T-helper 17 cell (primary cell): ENCODE measurements around the gene RNASE11. TPM values are rescaled to one million over a fixed set of nuclear protein-coding genes. Genes with fewer than 3 reads are reported as not detected.
"Not testable (repeated sequence)": the region's sequence is repeated elsewhere in the genome, so short reads cannot be mapped to it uniquely, and the experiment has no call there.

Experiments
- ATAC-seq: fragments of 150-1000 bp; cut with Tn5 transposase; 2 replicates; pipeline ENCODE4 v1.10.0; 2021; ENCODE audit warnings: mild to moderate bottlenecking, moderate library complexity
- DNase-seq, 3 donors: peaks; one replicate each; pipeline versions ENCODE4 v3.0.0 to v3.0.0-alpha.2; 2020 to 2021
- H3K9me3 ChIP-seq: one replicate; pipeline ENCODE4 v1.7.0; 2013; ENCODE audit warnings: low read length, mild to moderate bottlenecking; ENCODE audit not compliant: control insufficient read depth, poor library complexity, severe bottlenecking
- H3K27ac Mint-ChIP-seq: one replicate; pipeline ENCODE4 v1.8.0; 2022; ENCODE audit warnings: mild to moderate bottlenecking, moderate library complexity, mixed read lengths
- H3K27me3 Mint-ChIP-seq: one replicate; pipeline ENCODE4 v1.8.0; 2022; ENCODE audit warnings: mixed read lengths
- H3K36me3 Mint-ChIP-seq: one replicate; pipeline ENCODE4 v1.8.0; 2022; ENCODE audit warnings: low read depth, mixed read lengths
- H3K4me1 Mint-ChIP-seq: one replicate; pipeline ENCODE4 v1.8.0; 2022; ENCODE audit warnings: mild to moderate bottlenecking, mixed read lengths
- H3K4me3 Mint-ChIP-seq: one replicate; pipeline ENCODE4 v1.8.0; 2022; ENCODE audit warnings: mild to moderate bottlenecking, moderate library complexity, mixed read lengths
- total RNA-seq, 4 donors: library from RNA in 2 of 4; stranded (reverse) in 2 of 4; gene quantifications; one replicate each; pipeline ENCODE4 v1.2.3 and lab custom pipeline; 2022 to 2026

RNASE11 gene
- total RNA-seq, 2 donors from 2014 or later, result not detected

DNA sequence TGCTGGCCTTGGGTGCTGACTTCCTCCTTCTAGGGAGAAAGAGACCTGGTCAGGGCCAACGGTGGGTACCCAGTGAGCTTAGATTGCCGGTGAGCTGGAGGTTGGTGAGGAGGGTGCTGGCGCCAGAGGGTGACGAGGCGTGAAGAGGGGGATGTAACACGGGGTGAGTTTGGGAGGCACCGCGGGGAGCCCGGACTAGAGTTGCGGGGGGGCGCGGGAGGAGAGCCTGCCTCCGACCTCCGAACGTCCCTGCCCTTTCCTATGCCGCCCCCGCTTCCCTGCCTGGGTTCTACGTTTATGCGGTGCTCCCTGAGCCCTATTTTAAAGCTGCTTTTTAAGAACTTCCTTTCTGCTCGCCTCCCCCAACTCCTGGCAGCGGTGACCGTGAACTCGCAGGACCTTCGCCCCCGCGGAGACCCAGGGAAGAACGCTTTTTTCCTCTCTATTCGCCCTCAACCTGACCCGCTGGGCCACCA, 35.1 kb upstream of the RNASE11 start:
- H3K4me3 Mint-ChIP-seq, result peak overlapping the region; percentile 34
- peaks cover 51% of the 10 kb centered on the region for H3K27me3 Mint-ChIP-seq
- ATAC-seq (no peak), DNase-seq (no peak)
- H3K4me1 Mint-ChIP-seq, result peaks cover 34% of the 10 kb centered on the region
- no peaks in the 10 kb centered on the region for H3K9me3 ChIP-seq
- H3K27ac Mint-ChIP-seq, result peak overlapping the region; percentile 22
- H3K36me3 Mint-ChIP-seq, result peaks cover 4% of the 10 kb centered on the region

DNA sequence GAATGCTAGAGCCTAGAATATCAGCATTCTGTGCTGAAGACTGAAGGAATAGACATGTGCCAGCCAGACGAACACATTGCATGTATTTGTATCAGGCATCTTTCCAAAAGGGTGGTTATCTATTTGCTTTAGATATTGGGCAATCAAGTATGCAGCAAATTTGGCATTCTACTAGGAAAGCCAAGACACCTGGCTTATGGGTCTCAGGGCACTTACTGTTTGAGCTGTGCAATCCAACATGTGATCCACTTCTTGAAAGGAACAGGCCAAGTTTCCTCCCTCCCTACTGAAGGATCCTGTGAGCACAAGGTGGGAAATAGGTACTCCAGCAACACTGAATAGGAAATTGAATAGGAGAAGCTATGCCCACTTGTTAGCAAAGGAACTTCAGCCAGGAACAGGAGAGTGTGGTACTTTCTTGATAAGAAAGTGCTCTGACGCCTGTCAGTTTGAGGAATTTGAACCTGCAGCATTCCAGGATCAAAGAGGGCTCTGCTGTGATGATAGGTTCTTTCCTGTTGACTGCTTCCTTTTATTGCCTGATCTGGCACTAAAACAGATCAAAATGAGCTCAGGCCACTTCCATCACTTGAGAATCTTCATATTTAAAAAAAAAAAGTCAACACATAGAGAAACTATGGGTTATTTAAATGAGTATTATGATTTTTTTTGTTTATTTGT, 33.1 kb upstream of the RNASE11 start:
- H3K9me3 ChIP-seq, result no peaks in the 10 kb centered on the region
- DNase-seq (no peak), ATAC-seq (no peak)
- Mint-ChIP-seq H3K27ac (no peak overlapping the region), H3K36me3 (peaks cover 4% of the 10 kb centered on the region), H3K4me1 (peaks cover 27% of the 10 kb centered on the region), H3K27me3 (peaks cover 45% of the 10 kb centered on the region), H3K4me3 (no peak overlapping the region)

DNA sequence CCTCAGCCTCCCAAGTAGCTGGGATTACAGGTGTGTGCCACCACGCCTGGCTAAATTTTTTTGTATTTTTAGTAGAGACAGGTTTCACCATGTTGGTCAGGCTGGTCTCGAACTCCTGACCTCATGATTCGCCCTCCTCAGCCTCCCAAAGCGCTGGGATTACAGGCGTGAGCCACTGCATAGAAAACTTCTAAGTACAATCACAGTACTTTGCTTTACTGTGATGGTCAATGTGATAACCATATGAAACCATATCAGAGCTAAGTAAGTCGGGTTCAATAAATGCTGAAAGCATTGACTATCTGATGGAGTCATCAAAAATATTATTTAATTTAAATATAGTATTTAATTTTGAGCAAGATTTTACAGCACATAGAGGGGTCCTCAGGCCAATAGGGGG, 31.9 kb upstream of the RNASE11 start:
- peaks cover 21% of the 10 kb centered on the region for H3K4me1 Mint-ChIP-seq
- peaks cover 35% of the 10 kb centered on the region for H3K27me3 Mint-ChIP-seq
- not testable (repeated sequence) for H3K4me3 Mint-ChIP-seq, H3K27ac Mint-ChIP-seq, H3K9me3 ChIP-seq, ATAC-seq, H3K36me3 Mint-ChIP-seq, DNase-seq

DNA sequence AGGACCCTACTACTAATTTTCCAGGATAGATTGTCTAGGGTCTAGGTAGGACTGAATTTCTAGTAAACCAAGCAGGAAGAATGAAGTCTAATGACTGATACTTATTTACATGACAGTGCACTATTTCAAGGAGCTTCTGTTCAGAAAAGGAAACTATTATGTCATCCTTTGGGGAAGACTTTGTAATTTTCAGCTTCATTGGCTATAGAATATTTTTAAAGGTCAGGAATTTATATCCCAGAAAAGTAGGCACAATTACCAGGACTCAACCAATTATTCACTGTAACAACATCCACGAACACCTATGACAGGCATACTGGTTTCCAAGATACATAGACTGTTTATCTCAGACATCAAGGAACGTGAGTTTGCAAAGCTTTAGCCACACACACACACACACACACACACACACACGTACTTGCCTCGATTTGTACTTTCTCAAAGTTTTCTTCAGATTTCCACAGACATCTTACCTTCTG, 30.5 kb upstream of the RNASE11 start:
- no peak for DNase-seq
- no peak overlapping the region for H3K4me3 Mint-ChIP-seq
- peaks cover 16% of the 10 kb centered on the region for H3K4me1 Mint-ChIP-seq
- no peaks in the 10 kb centered on the region for H3K9me3 ChIP-seq
- H3K27me3 Mint-ChIP-seq, result peaks cover 30% of the 10 kb centered on the region
- H3K36me3 Mint-ChIP-seq, result peaks cover 2% of the 10 kb centered on the region
- no peak overlapping the region for H3K27ac Mint-ChIP-seq
- ATAC-seq, result no peak

DNA sequence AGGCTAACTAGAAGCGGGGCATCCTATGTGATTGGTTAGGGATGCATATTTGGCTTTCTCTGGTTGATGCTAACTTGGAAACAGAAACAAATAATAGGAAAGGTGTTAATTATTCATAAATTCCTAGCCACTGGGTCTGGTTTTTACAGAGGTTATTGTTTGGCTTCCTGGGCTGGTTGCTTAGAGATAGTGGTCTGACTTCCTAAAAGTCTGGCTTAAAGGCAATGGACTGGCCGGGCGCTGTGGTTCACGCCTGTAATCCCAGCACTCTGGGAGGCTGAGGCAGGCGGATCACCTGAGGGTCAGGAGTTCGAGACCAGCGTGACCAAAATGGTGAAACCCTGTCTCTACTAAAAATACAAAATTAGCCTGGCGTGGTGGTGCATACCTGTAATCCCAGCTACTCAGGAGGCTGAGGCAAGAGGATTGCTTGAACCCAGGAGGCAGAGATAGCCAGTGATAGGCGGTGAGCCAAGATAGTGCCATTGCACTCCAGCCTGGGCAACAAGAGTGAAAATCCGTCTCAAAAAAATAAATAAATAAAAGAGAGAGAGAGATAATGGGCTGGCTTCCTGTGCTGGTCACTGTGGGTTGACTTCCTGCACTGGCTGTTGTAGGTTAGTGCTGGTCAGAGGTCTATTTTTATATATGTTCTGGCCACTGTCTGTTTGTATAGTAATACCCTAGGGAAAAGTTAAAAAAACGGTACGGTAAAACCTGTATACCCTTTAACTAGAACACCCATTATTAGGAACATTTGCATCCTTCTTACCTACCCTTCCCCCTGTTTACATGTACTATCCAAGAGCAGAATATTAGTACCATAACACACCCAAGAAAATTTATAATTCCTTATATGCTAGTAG, 29.6 kb upstream of the RNASE11 start:
- DNase-seq, result no peak
- H3K4me1 Mint-ChIP-seq, result peaks cover 9% of the 10 kb centered on the region
- H3K9me3 ChIP-seq, result no peaks in the 10 kb centered on the region
- H3K36me3 Mint-ChIP-seq, result peaks cover 2% of the 10 kb centered on the region
- no peak overlapping the region for H3K4me3 Mint-ChIP-seq
- H3K27me3 Mint-ChIP-seq, result peaks cover 21% of the 10 kb centered on the region
- ATAC-seq, result no peak
- no peak overlapping the region for H3K27ac Mint-ChIP-seq

DNA sequence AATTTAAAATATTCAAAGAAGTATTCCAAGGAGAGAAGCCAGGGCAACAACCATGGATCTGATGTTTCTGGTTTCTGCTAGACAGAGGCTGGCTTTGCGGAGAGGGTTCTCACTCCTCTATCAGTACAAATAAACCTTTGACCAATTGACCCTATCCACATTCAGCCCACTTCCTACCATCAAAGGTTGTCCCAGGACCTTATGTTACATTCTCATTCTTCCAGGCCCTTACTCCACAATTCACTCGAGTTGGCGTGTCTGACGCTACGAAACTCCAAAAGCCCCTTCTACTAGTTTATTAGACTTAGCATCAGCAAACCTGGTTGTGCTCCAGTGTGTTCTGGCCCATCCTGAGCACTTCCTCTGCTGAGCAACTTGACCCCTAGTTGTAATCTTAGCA, 28.2 kb upstream of the RNASE11 start:
- no peak overlapping the region for H3K4me3 Mint-ChIP-seq
- H3K27ac Mint-ChIP-seq, result no peak overlapping the region
- peaks cover 8% of the 10 kb centered on the region for H3K4me1 Mint-ChIP-seq
- ATAC-seq, result no peak
- DNase-seq, result no peak
- H3K27me3 Mint-ChIP-seq, result peaks cover 13% of the 10 kb centered on the region
- no peaks in the 10 kb centered on the region for H3K9me3 ChIP-seq
- H3K36me3 Mint-ChIP-seq, result no peaks in the 10 kb centered on the region

DNA sequence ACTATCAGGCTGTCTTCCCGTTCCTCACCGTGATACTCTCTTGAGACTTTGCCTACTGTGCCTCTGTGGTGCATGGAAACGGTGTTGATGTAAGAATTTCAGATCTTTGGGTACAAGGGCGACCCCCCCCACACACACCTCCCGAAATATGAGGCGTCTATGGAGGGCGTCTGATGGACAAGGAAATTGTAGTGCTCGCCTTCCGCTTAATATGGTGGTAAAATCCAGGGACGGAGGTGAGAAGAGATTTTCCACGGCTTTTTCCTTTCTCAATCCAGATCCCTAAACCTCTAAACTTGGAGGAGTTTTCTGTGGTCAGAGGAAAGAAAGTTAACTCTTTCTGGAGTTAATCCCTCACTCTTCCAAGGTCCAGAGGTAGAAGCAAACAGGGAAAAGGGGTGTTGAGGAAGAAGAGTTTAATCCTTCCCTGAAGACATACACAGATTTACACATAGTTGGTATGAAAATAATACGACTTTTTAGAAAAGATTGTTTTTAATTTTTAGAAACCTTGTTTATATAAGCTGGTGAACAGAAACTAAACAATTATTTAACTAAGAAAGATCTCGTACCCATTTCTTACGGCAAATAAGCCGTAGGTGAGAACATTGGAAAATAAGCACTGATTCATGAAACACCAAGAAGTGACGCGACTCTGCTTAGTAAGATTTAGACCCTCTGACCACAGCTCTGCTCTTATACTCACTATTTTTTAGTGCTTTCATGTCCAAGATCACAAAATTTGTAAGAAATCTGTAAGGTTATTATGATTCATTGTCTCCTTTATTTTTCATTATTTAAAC, 26.4 kb upstream of the RNASE11 start:
- H3K4me3 Mint-ChIP-seq, result no peak overlapping the region
- H3K27me3 Mint-ChIP-seq, result peaks cover 11% of the 10 kb centered on the region

DNA sequence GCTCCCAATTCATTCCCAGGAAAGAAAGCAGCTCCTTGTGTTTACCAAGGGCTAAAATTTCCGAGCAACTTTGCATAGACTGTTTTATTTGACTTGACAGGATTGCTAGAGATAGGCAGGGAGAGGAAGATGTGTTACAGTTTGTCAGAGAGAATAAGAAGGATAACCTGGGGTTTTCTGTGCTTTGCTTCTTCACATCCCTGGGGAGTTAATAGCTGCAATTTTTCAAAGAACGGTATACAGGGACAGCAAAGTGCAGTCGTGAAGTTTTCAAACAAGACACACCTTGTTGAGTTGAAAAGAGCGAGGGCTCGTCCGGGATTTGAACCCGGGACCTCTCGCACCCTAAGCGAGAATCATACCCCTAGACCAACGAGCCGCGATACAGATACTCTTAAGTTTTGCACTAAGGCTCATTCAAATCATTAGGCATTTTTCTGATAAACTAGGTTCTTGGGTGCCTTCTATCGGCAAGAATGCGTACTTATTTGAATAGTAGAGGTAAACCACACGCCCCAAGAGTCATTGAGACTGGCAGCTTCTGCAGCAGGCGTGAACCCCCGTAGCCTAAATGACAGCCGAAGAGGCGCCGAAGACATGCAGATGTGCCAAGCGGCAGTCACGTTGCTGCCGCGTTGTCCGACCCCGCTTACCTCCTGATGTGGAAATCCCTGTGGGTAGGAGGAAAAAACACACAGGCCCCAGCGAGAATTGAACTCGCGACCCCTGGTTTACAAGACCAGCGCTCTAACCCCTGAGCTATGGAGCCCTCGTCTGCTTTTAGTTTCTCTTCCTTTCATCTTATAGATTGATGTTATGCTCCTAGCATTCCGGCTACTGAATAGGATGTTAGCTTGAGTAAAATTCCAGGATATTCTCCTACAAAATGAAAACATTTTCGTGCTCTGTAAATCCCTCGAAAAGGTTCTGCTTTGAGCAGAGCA, 25.6 kb upstream of the RNASE11 start:
- ATAC-seq, result peak; percentile 89
- H3K36me3 Mint-ChIP-seq, result no peaks in the 10 kb centered on the region

More for the DNA sequence above, 26.4 kb upstream of the RNASE11 start:
- Mint-ChIP-seq H3K27ac (no peak overlapping the region), H3K4me1 (peaks cover 8% of the 10 kb centered on the region), H3K36me3 (no peaks in the 10 kb centered on the region)
- ATAC-seq (peak; percentile 2), DNase-seq (no peak)
- no peaks in the 10 kb centered on the region for H3K9me3 ChIP-seq

DNA sequence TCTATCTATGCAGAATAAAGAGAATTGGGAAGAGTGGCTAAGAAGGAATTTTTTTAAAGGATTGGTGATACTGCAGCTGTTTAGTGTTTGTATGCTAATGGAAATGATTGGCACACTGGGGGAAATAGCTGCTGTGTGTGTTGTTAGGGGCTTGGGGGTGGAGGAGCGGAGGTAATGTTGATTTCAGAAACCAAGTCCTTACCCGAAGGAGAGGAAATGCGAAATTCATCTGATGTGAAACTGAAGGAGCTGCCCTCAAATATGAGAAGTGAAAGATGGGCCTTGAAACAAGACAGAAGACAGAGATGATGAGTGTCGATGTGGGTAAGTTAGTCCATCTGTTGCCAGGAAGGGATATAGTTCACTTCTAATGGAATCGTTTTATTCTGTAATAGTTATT, 24.6 kb upstream of the RNASE11 start:
- no peak for DNase-seq

More for the DNA sequence above, 25.6 kb upstream of the RNASE11 start:
- peaks cover 5% of the 10 kb centered on the region for H3K27me3 Mint-ChIP-seq
- H3K27ac Mint-ChIP-seq, result no peak overlapping the region
- no peak overlapping the region for H3K4me3 Mint-ChIP-seq
- DNase-seq, result peak; percentile 56 to 73 (median 63)
- H3K9me3 ChIP-seq, result no peaks in the 10 kb centered on the region
- peaks cover 10% of the 10 kb centered on the region for H3K4me1 Mint-ChIP-seq

DNA sequence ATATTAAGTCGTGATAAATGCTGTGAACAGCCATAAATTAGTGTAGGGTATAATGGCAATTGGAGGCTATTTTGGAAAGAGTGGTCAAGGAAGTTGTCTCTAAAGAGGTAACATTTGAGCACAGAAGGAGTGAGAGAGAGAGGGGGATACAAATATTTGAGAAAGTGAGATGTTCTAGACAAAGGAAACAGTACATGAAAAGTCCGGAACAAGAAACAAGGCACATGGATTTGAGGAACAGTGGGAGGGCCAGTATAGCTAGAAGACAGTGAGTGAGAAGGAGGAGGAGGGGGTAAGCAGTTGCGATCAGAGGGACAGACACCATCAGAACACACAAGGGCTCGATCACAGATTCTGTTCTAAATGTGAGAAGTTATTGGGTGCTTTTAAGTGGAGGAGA, 23.5 kb upstream of the RNASE11 start:
- DNase-seq, result no peak
- no peaks in the 10 kb centered on the region for H3K36me3 Mint-ChIP-seq
- ATAC-seq, result no peak
- no peak overlapping the region for H3K4me3 Mint-ChIP-seq
- H3K9me3 ChIP-seq, result no peaks in the 10 kb centered on the region
- H3K27ac Mint-ChIP-seq, result no peak overlapping the region
- peaks cover 10% of the 10 kb centered on the region for H3K4me1 Mint-ChIP-seq
- no peaks in the 10 kb centered on the region for H3K27me3 Mint-ChIP-seq

More for the DNA sequence above, 24.6 kb upstream of the RNASE11 start:
- Mint-ChIP-seq H3K27ac (no peak overlapping the region), H3K27me3 (no peaks in the 10 kb centered on the region), H3K4me3 (no peak overlapping the region), H3K4me1 (peaks cover 8% of the 10 kb centered on the region), H3K36me3 (no peaks in the 10 kb centered on the region)
- ATAC-seq, result no peak
- no peaks in the 10 kb centered on the region for H3K9me3 ChIP-seq

DNA sequence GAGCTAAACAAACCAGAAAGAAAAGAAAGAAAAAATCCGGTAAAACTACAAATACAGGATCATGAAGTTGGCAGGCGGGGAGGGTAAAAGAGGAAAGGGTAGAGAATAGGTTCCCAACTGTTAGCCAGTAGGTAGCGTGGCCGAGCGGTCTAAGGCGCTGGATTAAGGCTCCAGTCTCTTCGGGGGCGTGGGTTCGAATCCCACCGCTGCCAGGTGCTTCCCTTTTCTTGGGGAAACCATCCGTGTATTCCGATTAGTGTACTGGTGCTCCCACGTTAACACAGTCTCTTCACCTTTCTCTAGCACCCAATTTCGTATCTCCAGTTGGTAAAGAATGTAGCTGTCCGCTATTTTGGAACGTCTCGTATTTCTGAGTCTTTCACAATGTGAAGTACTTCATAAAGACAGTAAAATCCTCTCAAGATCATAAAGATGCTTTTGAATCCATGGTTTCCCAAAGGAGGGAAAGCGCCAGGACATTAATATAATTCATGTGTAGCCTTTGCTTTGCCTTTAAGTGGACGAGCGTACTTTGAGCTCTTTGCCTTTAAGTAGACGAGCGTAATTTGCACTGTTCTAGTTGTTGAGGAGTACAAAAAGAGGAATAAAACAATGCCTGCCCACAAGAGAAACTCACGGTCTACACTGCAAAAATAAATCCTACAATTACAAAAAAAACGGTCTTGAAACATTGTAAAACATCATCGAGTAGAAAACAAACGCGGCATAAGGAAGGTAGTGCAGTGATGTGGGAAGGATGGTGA, 22.4 kb upstream of the RNASE11 start:
- ATAC-seq (peak; percentile 26), DNase-seq (peak; percentile 37 to 59 (median 58))
- no peaks in the 10 kb centered on the region for H3K36me3 Mint-ChIP-seq
- no peaks in the 10 kb centered on the region for H3K9me3 ChIP-seq
- H3K27ac Mint-ChIP-seq, result no peak overlapping the region
- H3K4me1 Mint-ChIP-seq, result peaks cover 8% of the 10 kb centered on the region
- no peak overlapping the region for H3K4me3 Mint-ChIP-seq
- H3K27me3 Mint-ChIP-seq, result no peaks in the 10 kb centered on the region
